Stimulated activated CD4-positive, alpha-beta T cell treated with anti-CD3 and anti-CD28 coated beads, Interleukin-4, amount 100 ng/mL, for 4 hours (primary cell): ENCODE results near the gene PLEKHA1.

Experiments used
- DNase-seq, 2 experiments: peaks; one replicate each; pipeline ENCODE4 v3.0.0-alpha.2; 2020

The PLEKHA1 gene

DNA sequence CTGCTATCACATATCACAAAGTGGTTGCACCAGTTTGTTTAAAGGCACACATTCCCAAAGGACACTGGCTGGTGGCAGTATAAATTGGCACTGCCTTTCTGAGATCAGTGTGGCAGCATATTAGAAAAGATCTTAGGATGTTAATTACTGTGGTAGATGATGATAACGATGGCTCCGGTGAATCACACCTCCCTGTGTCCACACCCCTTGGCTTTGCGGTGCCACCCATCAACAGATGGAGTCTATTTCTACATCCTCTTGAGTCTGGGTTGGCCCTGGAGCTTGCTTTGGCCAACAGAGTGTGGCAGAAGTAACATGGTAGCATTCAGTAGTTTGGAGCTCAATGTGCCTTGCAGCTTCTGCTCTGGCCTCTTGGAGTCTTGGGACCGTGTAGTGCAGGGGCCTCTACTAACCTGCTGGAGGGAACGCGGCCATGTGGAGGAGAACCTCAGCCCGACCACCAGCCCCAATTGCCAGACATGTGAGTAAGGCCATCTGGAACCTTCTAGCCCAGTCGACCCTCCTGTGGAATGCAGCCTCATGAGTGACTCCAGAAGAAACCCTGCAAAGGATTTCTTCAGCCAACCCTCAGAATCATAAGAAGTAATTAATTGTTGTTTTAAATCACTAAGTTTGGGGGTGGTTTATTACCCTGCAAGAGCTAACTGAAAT lies 27.2 kb upstream of the PLEKHA1 start:
- DNase-seq, result no peak

DNA sequence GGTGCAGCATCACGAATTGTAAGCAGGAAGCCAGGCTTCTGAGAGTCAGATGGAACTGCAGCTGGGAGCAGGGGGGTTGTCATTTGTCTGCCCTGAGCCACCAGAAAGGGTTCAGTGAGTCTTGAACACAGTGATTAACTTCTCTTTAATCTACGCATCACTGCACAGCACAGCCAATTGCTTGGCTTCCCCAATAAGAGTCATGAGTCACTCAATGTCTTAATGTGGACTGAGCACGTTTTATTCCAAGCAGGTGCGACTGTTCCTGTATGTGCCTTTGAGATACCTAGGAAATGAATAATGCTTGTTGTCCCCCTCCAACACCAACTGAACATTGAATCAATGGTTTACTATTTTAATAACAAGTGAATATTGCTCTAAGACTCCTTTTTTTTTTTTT lies 26.0 kb upstream of the PLEKHA1 start:
- no peak for DNase-seq

DNA sequence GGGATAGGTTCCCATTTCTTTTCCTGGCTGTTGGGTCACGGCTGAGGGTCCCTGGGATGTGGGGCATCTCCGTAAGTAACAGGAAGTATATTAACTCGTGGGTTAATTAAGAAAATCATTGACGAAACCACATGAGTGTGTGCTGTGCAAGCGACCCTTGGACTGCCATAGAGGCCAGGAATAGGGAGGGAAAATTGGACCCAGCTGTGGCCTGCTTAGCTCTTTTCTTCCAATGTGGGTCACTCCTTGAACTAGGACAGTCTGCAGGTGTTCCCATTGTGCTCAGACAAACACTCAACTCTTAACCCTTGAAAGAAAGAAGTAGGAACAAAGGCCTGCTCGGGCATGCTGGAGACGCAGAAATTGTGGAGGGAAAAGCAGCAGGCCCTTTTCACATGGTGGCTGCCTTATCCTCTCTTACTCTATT lies 25.6 kb upstream of the PLEKHA1 start:
- DNase-seq, result no peak

DNA sequence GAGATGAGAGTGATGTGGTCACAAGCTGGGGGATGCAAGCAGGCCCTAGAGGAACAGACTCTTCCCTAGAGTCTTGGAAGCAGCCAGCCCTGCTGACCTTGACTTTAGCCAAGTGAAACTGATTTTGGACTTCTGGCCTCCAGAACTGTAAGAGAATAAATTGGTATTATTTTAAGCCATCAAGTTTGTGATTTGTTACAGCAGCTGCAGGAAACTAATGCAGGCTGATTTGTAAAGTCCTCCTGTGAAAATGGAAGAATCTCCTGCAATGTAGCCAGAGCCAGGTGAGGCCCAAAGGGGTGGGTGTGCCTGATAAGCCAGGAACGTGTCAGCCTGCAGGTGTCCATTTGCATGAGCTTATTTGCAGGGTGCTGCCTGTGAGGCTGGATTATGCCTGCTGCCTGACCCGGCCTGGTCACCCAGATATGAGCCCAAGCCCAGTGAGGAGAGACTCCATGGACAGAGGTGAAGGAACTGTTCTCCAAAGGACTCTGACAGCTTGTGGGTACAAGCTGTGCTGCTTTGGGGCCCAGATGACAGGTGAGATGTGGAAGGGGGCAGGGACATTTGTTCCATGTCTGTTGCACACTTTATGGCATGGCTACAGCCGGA lies 24.6 kb upstream of the PLEKHA1 start:
- DNase-seq, result no peak

DNA sequence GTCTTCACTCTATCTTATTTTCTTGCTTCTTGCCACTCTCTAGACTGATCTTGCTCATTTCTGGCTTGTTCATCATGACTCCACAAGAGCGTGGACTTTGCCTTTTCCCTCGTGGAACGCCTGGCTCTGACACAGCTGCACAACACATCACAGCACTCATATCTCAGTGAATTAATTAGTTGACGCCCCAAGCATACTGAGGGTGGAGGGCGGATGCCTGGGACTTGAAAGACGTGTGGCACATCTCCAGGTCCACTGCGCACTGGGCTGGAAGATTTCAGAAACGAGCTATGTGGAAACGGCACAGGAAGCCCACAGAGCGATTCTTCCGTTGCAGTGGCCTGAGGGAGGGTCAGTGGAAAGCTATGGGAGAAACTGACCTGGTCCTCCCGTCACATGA lies 23.6 kb upstream of the PLEKHA1 start:
- DNase-seq, result no peak

DNA sequence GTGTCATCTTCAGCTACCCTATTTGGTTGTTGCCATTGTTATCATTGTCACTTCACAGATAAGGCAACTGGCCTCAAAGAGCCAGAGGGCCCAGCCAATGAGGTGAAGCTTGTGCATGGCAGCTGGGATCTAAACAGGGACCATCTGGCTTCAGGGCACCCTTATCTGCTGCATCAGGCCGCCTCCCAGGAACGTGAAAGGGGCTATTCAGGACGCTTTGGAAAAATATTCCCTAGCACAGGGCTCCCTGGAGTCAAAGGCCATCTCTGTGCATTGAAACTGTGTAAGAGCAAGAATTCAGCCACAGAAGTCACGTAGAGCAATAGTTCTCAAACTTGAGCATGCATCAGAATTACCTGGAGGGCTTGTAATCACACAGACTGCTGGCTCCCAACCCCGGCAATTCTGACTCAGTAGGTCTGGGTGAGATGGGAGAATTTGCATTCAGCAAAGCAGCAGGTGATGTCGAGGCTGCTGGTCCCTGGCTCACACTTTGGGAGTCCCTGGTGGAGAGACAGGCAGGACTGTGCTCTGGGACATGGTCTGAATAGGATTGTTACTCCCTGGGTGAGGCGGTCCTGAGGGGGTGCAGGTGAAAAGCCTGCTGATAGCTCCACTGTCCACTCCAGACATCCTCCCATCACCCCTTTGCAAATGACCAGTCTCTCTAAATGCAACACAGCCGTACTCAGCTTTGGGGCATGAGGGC lies 21.5 kb upstream of the PLEKHA1 start:
- no peak for DNase-seq

DNA sequence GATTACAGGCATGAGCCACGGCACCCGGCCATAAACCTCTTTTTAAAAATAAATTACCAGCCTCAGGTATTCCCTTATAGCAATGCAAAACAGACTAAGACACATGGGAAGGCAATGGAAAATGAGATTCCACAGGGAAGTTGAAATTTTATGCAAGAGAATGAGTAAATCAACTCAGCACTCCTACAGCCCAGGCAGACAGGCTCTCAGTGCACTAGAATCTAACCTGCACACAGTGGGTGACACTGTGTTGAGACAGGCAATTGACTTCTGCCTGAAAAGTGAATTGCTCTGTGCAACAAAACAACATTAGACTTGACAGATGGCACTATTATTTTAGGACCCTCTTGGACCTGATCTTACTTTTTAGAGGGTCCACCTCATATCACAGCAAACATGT lies 20.1 kb upstream of the PLEKHA1 start:
- no peak for DNase-seq

DNA sequence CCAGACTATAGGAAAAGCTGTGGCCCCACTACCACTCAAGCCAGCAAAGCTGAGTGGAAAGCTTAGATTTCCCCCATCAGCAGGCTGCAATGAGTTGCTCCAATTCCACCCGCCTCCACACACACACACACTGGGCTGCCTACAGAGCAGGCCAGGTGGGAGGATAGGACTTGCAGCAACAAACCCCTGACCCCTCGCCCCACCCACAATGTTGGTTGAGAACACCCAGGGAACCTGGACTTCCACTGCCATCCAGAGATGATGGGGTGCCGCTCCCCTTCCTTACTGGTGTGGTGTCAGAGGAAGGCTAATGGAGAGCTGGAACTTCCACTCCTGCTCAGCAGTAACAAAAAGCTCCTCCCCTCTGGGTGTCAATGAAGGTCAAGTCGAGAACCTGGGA lies 16.8 kb upstream of the PLEKHA1 start:
- no peak for DNase-seq

DNA sequence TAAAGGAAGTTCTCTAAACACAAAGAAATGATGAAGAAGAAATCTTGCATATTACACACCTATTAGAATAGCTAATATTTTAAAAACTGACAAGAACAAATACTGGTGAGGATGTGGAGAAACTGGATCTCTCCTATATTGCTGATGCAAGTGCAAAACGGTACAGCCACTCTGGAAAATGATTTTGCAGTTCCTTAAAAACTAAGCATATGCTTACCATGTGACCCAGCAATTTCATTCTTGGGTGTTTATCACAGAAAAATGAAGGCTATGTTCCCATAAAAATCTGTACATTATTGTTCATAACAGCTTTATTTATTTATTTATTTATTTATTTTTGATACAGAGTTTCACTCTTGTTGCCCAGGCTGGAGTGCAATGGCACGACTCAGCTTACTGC lies 14.9 kb upstream of the PLEKHA1 start:
- DNase-seq, result no peak

DNA sequence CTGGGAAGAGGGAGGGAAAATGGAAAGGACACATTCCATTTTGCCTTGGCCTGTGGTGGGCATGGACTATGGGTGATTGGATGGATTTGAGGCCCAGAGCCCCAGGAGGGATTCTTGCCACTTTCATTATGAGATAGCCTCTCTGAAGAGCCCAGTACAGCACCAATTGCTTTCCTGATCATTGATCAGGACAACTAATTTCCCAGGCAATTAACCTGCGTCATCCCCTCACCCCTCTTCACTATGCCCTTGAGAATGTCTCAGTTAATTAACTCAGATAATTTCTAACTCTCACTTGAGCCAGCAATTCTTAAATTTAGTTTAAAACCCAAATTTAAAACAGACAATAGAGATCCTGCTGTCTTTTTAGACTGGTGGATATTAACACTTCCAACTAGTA lies 13.5 kb upstream of the PLEKHA1 start:
- no peak for DNase-seq

DNA sequence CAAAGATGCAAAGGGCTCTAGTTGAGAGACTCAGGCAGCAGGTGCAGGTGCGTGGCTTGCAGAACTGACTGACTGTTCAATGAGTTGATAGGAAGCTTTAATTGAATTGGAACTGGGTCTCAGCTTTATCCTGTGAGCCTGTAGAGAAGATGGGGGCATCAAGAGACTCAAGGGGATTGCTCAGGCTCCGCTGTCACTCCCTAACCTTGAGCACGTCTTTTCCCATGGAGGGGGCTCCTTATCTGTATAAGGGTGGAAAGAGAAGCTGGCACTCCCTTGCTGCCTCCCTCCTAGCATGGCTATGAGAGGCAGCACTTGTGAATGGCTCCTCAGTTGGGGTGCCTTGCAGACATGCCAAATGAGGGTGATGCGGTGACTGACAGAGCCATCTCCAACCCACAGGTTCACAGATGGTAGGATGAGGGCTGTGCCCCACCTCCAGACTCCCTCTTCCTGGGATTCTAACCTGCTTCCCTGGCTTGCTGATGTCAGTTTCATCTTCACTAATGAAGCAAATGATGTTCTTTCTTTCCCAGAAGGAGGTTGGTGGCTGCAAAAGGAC lies 12.4 kb upstream of the PLEKHA1 start:
- DNase-seq, result no peak

DNA sequence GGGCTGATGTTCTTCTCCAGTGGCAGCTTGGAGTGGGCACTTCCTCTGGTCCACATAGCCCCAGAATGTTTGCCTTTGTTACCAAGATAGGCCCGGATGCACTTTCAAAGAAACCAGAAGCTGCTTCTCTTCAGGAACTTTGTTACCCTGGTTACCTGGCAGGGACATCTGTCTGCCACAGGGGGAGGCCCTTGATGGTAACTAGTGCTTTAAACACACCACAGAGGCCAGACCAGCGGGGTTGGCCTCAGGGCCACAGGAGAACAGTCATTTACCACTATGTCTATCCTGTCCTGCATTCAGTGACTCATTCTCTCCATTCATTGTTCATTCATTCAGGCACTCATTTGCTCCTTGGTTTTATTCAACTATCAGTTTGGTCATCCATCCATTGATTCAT lies 11.9 kb upstream of the PLEKHA1 start:
- no peak for DNase-seq

DNA sequence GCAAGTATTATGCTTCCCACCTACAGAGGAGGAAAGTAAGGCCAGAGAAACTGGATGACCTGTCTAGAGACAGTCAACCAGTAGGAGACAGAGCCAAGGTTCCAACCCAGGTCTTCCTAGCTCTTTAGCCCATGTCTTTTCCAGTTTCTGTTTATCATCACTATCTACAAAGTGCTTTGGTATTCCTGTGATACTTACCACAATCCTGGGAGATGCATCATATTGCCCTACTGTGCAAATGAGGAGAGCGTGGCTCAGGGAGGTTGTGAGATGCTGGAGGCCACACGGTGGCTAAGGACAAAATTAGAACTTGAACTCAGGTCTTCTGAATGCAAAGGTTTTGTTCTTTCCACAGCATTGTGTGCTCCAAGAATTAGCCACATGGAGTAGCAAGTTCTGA lies 11.2 kb upstream of the PLEKHA1 start:
- no peak for DNase-seq

DNA sequence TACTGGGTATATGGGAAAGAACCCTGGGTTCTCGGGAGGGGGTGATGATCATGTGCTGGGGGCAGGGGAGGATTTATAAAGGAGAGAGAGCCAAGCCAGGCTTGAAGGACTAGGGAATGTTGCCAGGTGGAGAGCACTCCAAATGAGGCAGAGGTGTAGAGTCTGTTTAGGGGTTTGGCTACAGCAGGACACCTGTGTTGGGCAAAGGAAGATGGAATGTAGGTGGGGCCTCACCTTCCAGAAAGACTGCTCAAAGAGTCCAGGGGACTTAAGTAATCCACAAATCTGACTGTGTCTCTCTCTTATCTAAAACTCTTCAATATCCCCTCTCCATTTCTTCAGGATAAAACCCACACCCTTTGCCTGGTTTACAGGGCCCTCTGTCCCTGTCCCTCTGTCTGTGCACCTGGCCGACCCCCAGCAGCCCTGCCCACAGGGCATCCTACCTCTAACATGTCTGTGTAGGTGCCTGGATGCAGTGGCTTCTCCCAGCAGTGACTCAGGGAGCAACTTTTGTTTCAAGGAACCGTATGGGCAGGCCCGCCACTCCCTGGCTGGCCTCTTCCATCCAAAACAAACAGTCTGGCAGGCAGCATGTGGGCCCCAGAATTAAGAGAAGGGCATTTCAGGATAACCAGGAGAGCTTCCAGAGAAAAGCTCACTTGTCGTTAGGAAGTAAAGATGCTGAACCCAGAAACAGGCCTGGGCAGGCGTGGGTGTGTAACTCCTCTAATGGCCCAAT lies 10.6 kb upstream of the PLEKHA1 start:
- no peak for DNase-seq

DNA sequence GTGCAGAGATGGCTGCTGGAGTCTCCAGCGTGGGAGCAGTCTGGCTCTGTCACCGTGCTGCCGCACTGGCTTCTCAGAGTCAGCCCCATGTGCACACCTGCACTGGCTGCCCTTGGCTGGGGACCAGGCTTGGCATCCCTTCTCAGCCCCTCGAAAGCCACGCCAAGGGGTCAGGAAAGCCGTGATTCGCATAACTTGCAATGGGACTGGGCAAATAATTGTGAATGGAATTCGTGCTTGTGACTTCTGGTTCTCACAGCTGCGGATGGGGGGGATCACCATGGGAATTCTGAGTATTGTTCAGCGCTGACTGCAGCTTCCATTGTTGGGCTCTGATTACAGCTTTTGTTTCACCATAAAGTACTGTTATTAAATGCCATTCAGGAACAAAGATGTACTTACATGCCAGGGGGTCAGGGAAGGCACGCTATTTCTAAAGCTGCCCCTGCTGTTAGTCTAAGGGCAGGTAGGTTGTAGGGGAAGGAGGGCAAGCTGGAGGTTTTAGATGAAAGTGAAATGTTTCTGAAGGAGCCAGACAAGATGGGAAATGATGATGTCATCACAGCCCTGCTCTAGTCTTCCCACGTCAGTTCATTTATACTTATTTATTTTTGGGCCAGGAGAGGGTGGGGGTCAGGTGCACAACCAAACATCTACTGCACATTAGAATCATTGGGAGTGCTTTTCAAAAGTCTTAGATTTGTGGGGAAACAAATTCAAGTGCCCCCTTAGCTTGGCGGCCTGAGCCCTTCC lies 5.8 kb upstream of the PLEKHA1 start:
- no peak for DNase-seq

DNA sequence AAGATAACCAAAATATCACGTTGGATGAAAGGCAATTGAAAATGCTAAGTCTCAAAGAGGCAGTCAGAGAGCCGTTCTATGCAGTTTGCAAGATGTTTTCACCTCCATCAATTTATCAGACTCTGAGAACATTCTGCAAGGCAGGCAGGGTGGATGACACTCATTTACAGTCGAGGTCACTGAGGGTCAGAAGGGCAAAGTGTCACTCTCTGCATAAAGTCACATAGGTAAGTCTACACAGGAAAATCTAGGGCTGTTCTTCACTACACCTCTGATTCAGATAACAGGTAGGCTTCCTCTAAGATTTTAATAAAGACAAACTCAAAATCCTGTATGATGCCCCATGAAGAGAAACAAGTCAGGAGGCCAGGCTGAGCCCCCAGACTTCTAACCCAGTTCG lies 1.4 kb upstream of the PLEKHA1 start:
- no peak for DNase-seq

DNA sequence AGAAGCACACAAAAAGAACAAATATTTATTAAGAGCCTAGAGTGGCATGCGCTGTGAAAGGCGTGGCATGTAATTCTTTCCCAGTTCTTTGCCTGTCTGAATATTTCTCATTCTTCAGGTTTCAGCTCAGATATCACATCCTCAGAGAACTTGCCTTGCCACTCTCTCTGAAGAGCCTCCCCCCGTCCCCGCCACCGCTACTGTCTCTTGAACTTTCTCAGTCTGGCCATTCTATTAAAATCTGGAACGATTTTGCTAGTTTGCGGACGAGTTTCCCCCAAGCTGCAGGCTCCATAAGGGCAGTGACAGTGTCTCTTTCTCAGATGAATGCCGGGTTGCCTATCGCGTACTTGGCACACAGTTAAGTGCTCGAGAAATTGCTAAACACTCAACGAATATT lies 787 bp upstream of the PLEKHA1 start:
- DNase-seq, result no peak

DNA sequence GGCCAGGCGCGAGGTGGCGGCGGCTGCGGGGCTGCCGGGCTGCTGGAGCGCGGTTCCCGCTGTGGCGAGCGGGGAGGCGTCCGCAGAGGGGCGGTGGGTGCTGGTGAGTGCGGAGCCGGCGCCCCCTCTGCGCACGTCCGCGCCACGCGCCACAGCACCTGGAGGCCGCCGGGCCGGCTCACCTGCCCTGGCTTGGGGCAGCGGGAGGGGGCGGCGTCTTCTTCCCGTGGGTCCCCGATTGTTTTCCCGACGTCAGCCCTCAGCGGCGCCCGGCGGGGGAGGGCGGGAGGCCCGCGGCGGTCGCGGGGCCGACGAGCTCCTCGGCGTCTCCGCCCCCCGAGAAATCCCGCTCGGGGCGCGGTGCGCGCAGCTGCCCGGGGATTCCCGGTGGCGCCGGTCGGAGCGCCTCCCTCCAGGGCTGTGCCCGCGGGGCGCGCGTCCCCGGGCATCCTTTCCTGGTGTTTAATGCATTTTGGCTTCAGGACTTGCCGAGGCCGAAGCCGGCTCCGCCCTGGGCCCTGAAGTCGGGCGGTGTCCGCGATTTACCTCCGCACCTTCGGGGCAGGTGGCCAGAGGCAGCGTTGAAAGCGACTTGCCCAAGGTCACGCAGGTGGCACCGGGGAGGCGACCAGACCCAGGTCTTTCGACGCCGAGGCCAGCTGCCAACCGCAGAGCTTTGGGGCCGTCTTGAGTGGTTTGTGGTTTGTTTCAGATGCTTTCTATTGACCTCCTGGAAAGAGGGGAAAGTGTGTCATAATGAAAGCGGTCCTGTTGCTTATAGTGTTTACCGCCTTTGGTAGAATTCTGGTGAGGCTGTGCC lies 561 bp downstream of the PLEKHA1 start:
- DNase-seq, result peak; percentile 65 to 66

DNA sequence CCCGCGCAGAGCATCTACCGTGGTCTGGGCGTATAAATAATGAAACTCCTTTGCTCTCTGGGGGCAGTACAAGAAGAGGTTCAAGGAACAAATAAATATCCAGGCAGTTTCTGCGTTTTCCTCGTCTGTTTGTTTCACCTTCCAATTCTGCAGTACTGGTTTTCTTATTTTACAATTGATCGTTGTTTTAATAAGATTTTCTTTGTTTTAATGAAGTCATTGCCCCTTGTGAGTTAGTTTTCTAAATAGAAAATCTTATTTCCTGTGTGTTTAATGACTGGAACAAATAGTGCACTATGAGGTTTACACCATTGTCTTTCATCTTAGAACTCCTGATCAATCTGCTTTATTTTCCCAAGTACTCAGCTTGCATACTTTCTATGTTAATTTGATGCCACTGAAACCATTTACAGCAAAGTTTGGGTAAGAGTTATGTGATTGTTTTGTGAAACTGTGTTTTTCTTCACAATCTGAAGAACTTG lies 1.2 kb downstream of the PLEKHA1 start:
- DNase-seq, result no peak

DNA sequence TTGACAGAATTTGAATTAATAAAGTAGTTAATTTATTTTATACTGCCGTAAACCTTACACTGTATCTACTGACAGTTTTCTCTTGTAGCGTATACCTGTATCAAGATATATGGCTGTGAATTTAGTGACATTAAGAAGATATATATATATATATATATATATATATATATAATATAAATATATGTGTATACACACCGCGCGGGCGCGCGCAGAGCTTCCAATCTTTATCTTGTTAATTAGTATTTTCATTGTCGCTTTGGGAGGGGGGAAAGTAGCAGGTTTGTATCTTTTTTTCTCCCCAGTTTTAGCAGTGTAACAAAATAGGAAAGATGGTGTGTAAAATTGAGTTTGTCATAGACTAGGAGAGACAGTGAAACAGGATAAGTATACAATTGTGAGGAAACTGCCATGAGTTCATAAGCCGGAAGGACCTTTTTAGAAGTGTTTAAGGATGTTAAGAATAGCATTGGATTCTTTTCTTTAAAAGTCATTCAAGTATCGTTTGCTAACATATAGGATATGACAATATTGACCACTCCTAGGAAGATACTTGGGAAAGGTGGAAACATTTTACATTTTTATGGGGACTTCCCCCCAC lies 2.0 kb downstream of the PLEKHA1 start:
- DNase-seq, result no peak

DNA sequence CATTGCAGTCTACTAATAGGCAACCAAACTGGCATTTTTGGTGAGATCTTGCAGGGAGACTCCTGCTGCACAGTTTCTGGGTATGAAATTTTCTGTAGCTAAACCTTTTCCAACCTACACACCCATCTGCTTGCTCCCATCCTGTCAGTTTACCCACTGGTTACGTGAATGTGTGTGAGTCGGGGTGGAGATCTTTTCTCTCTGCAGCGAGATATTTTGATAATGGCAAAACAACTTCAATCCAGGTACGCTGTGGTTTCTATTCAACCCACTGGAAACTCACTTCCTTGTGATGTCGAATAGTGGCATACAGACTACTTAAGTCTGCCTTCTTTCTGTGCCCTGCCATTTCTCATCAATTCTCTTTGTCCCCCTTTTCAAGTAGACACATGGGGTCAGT lies 4.5 kb downstream of the PLEKHA1 start:
- no peak for DNase-seq
